Measurements from ENCODE around the gene CCDC85A. TPM values are rescaled to one million over a fixed set of nuclear protein-coding genes. Genes with fewer than 3 reads are reported as not detected.

The CCDC85A gene
- polyA plus RNA-seq, 1 of the 3 experiments (the other 2 are of a cell fraction): 48.7 TPM

- TF ChIP-seq MAX (IDR thresholded peaks at IDR 0.05; ENCODE audit: low read depth): no peak
- TF ChIP-seq REST (IDR thresholded peaks at IDR 0.05; ENCODE audit: low read depth, low read length): no peak
- no peak for TF ChIP-seq ZBTB33 (IDR thresholded peaks at IDR 0.05; ENCODE audit: borderline replicate concordance, low read depth)
- TF ChIP-seq POLR2AphosphoS5 (IDR thresholded peaks at IDR 0.05; ENCODE audit: low read depth, low read length): no peak
- peak; percentile 66; the same call in 1 of the 2 replicates for TF ChIP-seq RXRA (IDR thresholded peaks at IDR 0.05; ENCODE audit: borderline replicate concordance, low read depth)
- TF ChIP-seq JUND (IDR thresholded peaks at IDR 0.05): peak; percentile 74
- TF ChIP-seq FOSL2 (IDR thresholded peaks at IDR 0.05; ENCODE audit: borderline replicate concordance, low read depth): peak; percentile 75; the same call in 1 of the 2 replicates
- peak; percentile 61 for TF ChIP-seq TCF12 (IDR thresholded peaks at IDR 0.05)
Measured at GRCh38 chr2:56287974-56288373, 104.2 kb downstream of the CCDC85A start (continued).

- H2AFZ ChIP-seq (ENCODE audit: low read depth): no peak overlapping the region
- H3K9me2 ChIP-seq: no peaks in the 10 kb centered on the region
- TF ChIP-seq CTCF (IDR thresholded peaks at IDR 0.05) (peak; percentile 27; the same call in 1 of the 2 replicates), SMC3 (IDR thresholded peaks at IDR 0.05; ENCODE audit: low read depth, low read length) (peak; percentile 15; the same call in 1 of the 2 replicates), YY1 (IDR thresholded peaks at IDR 0.05; ENCODE audit: low read depth) (no peak)
- CTCF ChIA-PET: interaction anchor here (2.0 kb wide), 1 partner anchor 105 kb away, joined by 4 read pairs; the partner anchor contains the start of gene CCDC85A
- peaks cover 55% of the 10 kb centered on the region for H4K20me1 ChIP-seq (ENCODE audit: insufficient read depth)
- H3K79me2 ChIP-seq (ENCODE audit: insufficient read depth): peaks cover 98% of the 10 kb centered on the region
- H3K27ac ChIP-seq (ENCODE audit: low read depth in 2 of 2, low read length in 1 of 2): peak overlapping the region in 1 of 2 experiments; percentile 79; a peak in 2 of 4 replicates
- 51% methylated on average over 2 of the region's 2 CpGs for WGBS (ENCODE audit: low lambda C conversion rate)
- H3K27me3 ChIP-seq (ENCODE audit: insufficient read depth): no peaks in the 10 kb centered on the region
- H3K4me2 ChIP-seq: 0 out of 2 replicates have a peak overlapping the region, but pooled peaks have one; percentile 35
- POLR2A ChIA-PET: no interaction called here
- H3F3A ChIP-seq (replicated peaks; ENCODE audit: insufficient read depth): peaks cover 39% of the 10 kb centered on the region
- no peaks in the 10 kb centered on the region for H3K9me3 ChIP-seq
- H3K4me1 ChIP-seq (ENCODE audit: control insufficient read depth in 1 of 2, insufficient read depth in 2 of 2, low read depth in 1 of 2, low read length in 1 of 2): peaks cover 0 to 3% of the 10 kb centered on the region in 2 experiments; a peak in 2 of 4 replicates
- no peak overlapping the region; the same call in 1 of the 2 replicates for H3K9ac ChIP-seq
- peaks cover 0 to 55% of the 10 kb centered on the region in 2 experiments for H3K36me3 ChIP-seq (replicated peaks in 1 of 2; ENCODE audit: control insufficient read depth in 1 of 2, insufficient read depth in 2 of 2, low read length in 1 of 2)
- no peak overlapping the region for H3K4me3 ChIP-seq (ENCODE audit: low read depth in 2 of 2, low read length in 1 of 2)
- no peak for DNase-seq
Measured at GRCh38 chr2:56288838-56289580, 105.2 kb downstream of the CCDC85A start.

Data from SK-N-SH (cell line).